HepG2 (cell line): Measurements from ENCODE around the gene ZNRD2. TPM values are rescaled to one million over a fixed set of nuclear protein-coding genes. Genes with fewer than 3 reads are reported as not detected.

Source experiments
- AKAP8 ChIP-seq: sonication (generic); formaldehyde crosslinking; IDR thresholded peaks from 2 replicates; pipeline ENCODE4 v1.5.1; 2020; ENCODE audit warnings: mild to moderate bottlenecking, missing genetic modification reagents
- CERS6 ChIP-seq: sonication (generic); formaldehyde crosslinking; IDR thresholded peaks from 2 replicates; pipeline ENCODE4 v1.5.0; 2020; ENCODE audit warnings: missing genetic modification reagents
- DBP ChIP-seq: sonication (generic); formaldehyde crosslinking; IDR thresholded peaks from 2 replicates; pipeline ENCODE4 v1.4.0; 2020; ENCODE audit warnings: missing genetic modification reagents; ENCODE audit errors: not compliant biosample characterization
- DDIT3 ChIP-seq: sonication (generic); formaldehyde crosslinking; IDR thresholded peaks from 2 replicates; pipeline ENCODE4 v1.4.0; 2020; ENCODE audit warnings: mild to moderate bottlenecking, missing genetic modification reagents
- HMGA1 ChIP-seq: sonication (generic); formaldehyde crosslinking; conservative IDR thresholded peaks from 2 replicates; pipeline ENCODE4 v1.4.0; 2020; ENCODE audit warnings: missing genetic modification reagents
- MTA3 ChIP-seq: sonication (generic); formaldehyde crosslinking; IDR thresholded peaks from 2 replicates; pipeline ENCODE4 v1.4.0; 2020; ENCODE audit warnings: missing genetic modification reagents
- NCOA5 ChIP-seq: sonication (generic); formaldehyde crosslinking; IDR thresholded peaks from 2 replicates; pipeline ENCODE4 v1.4.0; 2020; ENCODE audit warnings: missing genetic modification reagents
- NR2F2 ChIP-seq: IDR thresholded peaks from 2 replicates; pipeline ENCODE4 v1.6.1; 2012; ENCODE audit warnings: low read depth, inconsistent platforms, borderline replicate concordance
- PITX1 ChIP-seq: sonication (generic); formaldehyde crosslinking; IDR thresholded peaks from 2 replicates; pipeline ENCODE4 v1.5.1; 2020; ENCODE audit warnings: mild to moderate bottlenecking, missing genetic modification reagents
- POLR2A ChIP-seq, 2 experiments: IDR thresholded peaks; 2 replicates each; pipeline ENCODE4 v1.6.1; 2011; ENCODE audit warnings: low read depth in 2 of 2, low read length in 2 of 2, mild to moderate bottlenecking in 1 of 2, moderate library complexity in 1 of 2; ENCODE audit not compliant: insufficient read depth in 1 of 2
- PRDM15 ChIP-seq: sonication (generic); formaldehyde crosslinking; IDR thresholded peaks from 2 replicates; pipeline ENCODE4 v1.4.0; 2020; ENCODE audit warnings: missing genetic modification reagents
- RXRA ChIP-seq: sonication (generic); formaldehyde crosslinking; IDR thresholded peaks from 2 replicates; pipeline ENCODE4 v1.5.1; 2020; ENCODE audit warnings: missing genetic modification reagents
- SIX4 ChIP-seq: sonication (generic); formaldehyde crosslinking; IDR thresholded peaks from 2 replicates; pipeline ENCODE4 v1.4.0; 2020; ENCODE audit warnings: missing genetic modification reagents
- TERF1 ChIP-seq: sonication (generic); formaldehyde crosslinking; IDR thresholded peaks from 2 replicates; pipeline ENCODE4 v1.8.0; 2022; ENCODE audit warnings: mild to moderate bottlenecking, missing genetic modification reagents, moderate library complexity
- TFDP1 ChIP-seq: IDR thresholded peaks from 2 replicates; pipeline ENCODE4 v1.6.1; 2016; ENCODE audit warnings: missing compliant biosample characterization, missing genetic modification reagents, borderline replicate concordance
- TP53 ChIP-seq: sonication (generic); formaldehyde crosslinking; conservative IDR thresholded peaks from 2 replicates; pipeline ENCODE4 v1.4.0; 2020; ENCODE audit warnings: missing genetic modification reagents
- ZNF230 ChIP-seq: sonication (generic); formaldehyde crosslinking; IDR thresholded peaks from 2 replicates; pipeline ENCODE4 v1.4.0; 2020; ENCODE audit warnings: mild to moderate bottlenecking, missing genetic modification reagents
- ZNF33B ChIP-seq: sonication (generic); formaldehyde crosslinking; IDR thresholded peaks from 2 replicates; pipeline ENCODE4 v1.5.1; 2020; ENCODE audit warnings: mild to moderate bottlenecking, missing genetic modification reagents
- ZNF614 ChIP-seq: IDR thresholded peaks from 2 replicates; pipeline ENCODE4 v1.6.1; 2018; ENCODE audit warnings: missing biosample characterization, missing genetic modification reagents, inconsistent platforms, borderline replicate concordance
- ZNF691 ChIP-seq: sonication (generic); formaldehyde crosslinking; IDR thresholded peaks from 2 replicates; pipeline ENCODE4 v1.4.0; 2020; ENCODE audit warnings: missing genetic modification reagents, low read depth, mild to moderate bottlenecking, borderline replicate concordance
- ZNF724P ChIP-seq: sonication (generic); formaldehyde crosslinking; IDR thresholded peaks from 2 replicates; pipeline ENCODE4 v1.8.0; 2022; ENCODE audit warnings: missing genetic modification reagents, borderline replicate concordance
- ZNF768 ChIP-seq: sonication (generic); formaldehyde crosslinking; IDR thresholded peaks from 2 replicates; pipeline ENCODE4 v1.4.0; 2020; ENCODE audit warnings: missing genetic modification reagents
- polyA plus RNA-seq, 8 experiments: library from polyadenylated mRNA; depleted of rRNA in 3 of 8; stranded (reverse) in 7 of 8; unstranded in 1 of 8; fragments of >200 nt; fragmentation: Illumina TruSeq in 4 of 8; extraction: Trizol in 4 of 8; gene quantifications; 2 replicates each; pipeline versions ENCODE4 v1.2.1 to v1.2.3, GENCODE V29; 2011 to 2016; ENCODE audit warnings: low read depth in 4 of 8, missing spikeins in 1 of 8, mixed read lengths in 1 of 8; ENCODE audit not compliant: insufficient read depth in 1 of 8
- total RNA-seq, 5 experiments: library from RNA; depleted of rRNA; stranded (reverse); fragments of >200 nt; fragmentation: Illumina TruSeq; extraction: Trizol; gene quantifications; 2 replicates each; pipeline ENCODE4 v1.2.3, GENCODE V29; 2016; ENCODE audit warnings: low read depth in 1 of 5

Gene ZNRD2
- total and polyA plus RNA-seq, 2 of the 13 experiments (the other 11 are each of a cell fraction or from before 2014, with no cell fraction given), result 29.2 to 34.0 TPM

- TF ChIP-seq POLR2A (IDR thresholded peaks at IDR 0.05; ENCODE audit: insufficient read depth in 1 of 2, low read depth in 2 of 2, low read length in 2 of 2) (peak; percentile 21 to 25; a peak in 1 of 4 replicates), TFDP1 (CRISPR knock-in tag) (no peak; the same call in 1 of the 2 replicates), NR2F2 (peak; percentile 96), ZNF614 (CRISPR knock-in tag) (no peak), AKAP8 (CRISPR knock-in tag) (no peak), HMGA1 (CRISPR knock-in tag) (no peak), ZNF230 (CRISPR knock-in tag) (no peak), PRDM15 (CRISPR knock-in tag) (no peak), DDIT3 (CRISPR knock-in tag) (no peak), ZNF724P (CRISPR knock-in tag) (peak; percentile 38), NCOA5 (no peak), TERF1 (no peak), RXRA (CRISPR knock-in tag) (peak; percentile 97), ZNF768 (CRISPR knock-in tag) (peak; percentile 98), ZNF691 (CRISPR knock-in tag) (no peak), DBP (CRISPR knock-in tag) (no peak), TP53 (CRISPR knock-in tag) (no peak), ZNF33B (no peak), PITX1 (peak; percentile 46), MTA3 (CRISPR knock-in tag) (no peak), CERS6 (CRISPR knock-in tag) (no peak), SIX4 (CRISPR knock-in tag) (peak; percentile 40; the same call in 1 of the 2 replicates)
Measured at GRCh38 chr11:65529475-65530156, 40.7 kb upstream of the ZNRD2 start (continued).
